Measurements from ENCODE around the gene HPSE2.
"Not testable (repeated sequence)": the region's sequence is repeated elsewhere in the genome, so short reads cannot be mapped to it uniquely, and the experiment has no call there.

HPSE2 gene

DNA sequence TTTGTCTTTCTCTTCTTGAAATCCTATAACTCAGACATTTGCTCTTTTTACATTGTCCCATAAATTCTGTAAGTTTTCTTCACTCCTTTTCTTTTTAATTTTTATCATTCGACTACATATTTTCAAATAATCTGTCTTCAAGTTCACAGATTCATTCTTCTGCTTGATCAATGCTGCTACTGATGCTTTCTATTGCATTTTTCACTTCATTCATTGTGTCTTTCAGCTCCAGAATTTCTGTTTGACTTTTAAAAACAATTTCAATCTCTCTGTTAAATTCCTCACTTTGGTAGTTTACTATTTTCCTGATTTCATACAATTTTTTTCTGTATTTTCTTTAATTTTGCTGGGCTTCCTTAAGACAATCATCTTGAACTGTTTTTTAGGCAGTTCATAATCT is 230.4 kb downstream of the HPSE2 start:
- no peak for DNase-seq (ENCODE audit: low spot score)

GRCh38 chr10:99004738-99005137 is 230.9 kb downstream of the HPSE2 start:
- DNase-seq (ENCODE audit: low spot score): no peak

- no peak for DNase-seq (ENCODE audit: low spot score)
These were observed 233.3 kb downstream of the HPSE2 start for GRCh38 chr10:99002392-99002791.

DNA sequence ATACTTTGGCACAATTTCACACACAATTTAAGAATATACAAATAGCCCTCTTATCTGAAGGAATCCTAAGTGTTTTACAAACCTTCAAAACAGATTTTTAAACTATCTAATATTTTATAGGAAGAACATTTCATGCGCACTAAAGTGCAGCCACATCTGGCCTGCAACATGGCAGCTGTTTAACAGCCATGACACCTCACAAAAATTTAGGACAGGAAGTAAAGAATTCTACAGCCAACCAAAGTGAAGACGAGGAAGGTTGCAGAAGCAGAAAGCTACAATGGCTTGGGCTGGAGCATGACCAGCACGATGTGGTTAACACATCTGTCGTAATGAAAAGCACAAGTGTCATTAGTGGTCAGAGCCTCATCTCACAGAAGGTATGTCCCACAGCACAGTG is 238.1 kb downstream of the HPSE2 start:
- no peak for DNase-seq (ENCODE audit: low spot score)

DNA sequence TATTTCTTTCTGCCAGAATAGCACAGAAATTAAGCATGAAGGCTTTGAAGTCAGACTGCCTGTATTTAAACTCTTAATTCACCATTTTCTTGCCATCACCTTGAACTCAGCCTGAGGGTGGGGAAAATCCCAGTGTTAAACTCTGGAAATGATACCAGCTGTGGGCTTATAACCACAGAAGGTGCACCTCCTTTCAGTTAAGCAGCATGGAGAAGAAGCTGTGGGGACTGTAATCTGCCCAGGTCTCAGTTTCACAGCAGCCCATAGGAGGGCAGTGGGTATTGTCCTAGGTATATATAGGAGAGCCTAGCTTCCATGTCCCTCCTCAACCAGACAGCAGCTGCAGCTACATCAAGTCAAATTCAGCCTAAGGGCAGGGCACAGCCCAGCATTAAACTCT is 241.6 kb downstream of the HPSE2 start:
- DNase-seq (ENCODE audit: low spot score): no peak

DNA sequence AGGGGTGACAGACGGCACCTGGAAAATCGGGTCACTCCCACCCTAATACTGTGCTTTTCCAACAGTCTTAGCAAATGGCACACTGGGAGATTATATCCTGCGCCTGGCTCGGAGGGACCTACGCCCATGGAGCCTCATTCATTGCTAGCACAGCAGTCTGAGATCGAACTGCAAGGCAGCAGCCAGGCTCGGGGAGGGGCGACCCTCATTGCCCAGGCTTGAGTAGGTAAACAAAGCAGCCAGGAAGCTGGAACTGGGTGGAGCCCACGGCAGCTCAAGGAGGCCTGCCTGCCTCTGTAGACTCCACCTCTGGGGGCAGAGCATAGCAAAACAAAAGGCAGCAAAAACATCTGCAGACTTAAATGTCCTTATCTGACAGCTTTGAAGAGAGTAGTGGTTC is 251.9 kb downstream of the HPSE2 start:
- not testable (repeated sequence) for DNase-seq (ENCODE audit: low spot score)

- no peak for DNase-seq (ENCODE audit: low spot score)
These were observed 255.3 kb downstream of the HPSE2 start for GRCh38 chr10:98980353-98980752.

DNA sequence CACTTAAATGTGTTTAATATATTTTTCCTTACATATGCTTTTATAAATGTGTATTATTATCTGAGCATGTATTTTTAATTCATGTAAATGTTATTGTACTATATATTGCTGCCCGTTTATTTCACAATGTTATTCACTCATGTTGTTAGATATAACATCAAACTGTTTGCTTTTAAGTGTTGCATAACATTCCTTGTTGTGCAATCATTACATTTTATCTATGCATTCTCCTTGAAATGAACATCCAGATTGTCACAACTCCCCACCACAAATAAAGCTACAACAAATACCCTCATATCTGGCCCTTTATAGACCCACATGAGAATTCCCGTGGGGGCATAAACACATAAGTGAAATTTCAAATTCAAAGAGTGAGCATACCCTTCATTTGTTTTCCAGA is 264.2 kb downstream of the HPSE2 start:
- DNase-seq (ENCODE audit: low spot score): no peak

GRCh38 chr10:98967601-98968000 is 268.1 kb downstream of the HPSE2 start:
- no peak for DNase-seq (ENCODE audit: low spot score)

DNA sequence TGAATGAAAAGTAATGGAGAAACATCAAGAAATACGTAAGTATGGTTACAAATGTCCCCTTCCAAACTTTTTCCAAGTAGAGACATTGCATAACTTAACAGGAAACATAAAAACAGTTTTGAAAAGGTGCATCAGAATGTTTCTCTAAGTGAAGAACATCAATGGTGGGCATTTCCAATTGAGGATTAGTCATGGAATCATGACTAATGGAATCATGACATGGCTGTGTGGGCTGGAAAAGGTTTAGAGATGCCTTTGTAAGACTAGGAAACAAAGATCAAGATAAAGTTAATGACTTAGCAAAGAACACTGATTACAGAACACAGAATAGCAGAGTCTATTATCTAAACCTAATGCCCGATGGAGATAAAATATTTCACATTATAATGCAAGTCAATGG is 272.0 kb downstream of the HPSE2 start:
- DNase-seq (ENCODE audit: low spot score): no peak

- DNase-seq (ENCODE audit: low spot score): no peak
These were observed 276.3 kb downstream of the HPSE2 start for GRCh38 chr10:98959379-98959778.

DNA sequence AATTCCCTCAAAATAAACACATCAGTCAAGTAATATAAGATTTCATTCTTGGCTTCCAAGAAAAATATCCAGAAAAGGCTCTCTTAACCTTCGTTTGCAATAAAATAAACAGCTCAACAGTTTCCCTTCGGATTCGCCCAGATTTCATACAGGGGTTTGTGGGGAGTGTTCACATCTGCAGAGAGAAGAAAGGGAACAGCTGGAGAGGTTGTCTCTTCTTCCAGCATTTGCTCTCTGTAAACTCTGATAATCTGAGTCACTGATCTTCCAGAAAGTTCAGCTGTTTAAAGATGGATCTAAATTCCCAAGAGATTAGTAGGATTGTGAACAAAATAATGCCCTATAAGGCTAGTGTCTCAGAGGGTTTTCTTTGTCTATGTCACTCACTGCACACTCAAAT is 277.9 kb downstream of the HPSE2 start:
- DNase-seq (ENCODE audit: low spot score): no peak

DNA sequence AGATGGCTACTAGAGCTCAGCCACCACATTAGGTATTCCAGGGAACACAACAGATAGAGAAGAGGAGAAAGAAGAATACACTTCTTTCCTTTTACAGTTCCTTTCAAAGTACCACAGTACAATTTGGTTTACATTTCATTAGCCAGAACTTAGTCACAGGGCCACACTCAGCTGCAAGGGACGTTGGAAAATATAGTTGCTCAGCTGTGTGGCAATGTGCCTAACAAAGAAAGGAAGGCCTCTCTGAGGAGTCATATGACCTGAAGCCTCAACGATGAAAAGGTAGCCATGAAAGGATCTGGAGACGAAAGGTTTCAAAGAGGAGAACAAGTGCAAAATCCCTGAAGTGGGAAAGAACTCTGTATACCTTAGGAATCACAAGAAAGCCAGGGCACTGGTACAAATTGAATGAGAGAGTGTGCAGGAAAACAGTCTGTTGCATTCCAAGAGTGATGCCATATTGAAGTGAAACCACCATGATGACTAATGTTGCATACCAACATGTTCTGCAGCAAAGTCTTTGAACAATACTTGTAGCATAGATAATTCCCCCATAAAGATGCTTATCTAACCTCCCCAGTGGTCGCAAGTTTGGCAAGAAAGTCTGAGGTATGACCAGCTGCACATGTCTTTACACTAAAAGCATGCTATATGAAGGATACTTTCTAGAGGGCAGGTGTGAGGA is 278.9 kb downstream of the HPSE2 start:
- DNase-seq (ENCODE audit: low spot score): no peak

GRCh38 chr10:98953251-98953650 is 282.4 kb downstream of the HPSE2 start:
- no peak for DNase-seq (ENCODE audit: low spot score)

- no peak for DNase-seq (ENCODE audit: low spot score)
These were observed 284.2 kb downstream of the HPSE2 start for GRCh38 chr10:98951269-98952000.

DNA sequence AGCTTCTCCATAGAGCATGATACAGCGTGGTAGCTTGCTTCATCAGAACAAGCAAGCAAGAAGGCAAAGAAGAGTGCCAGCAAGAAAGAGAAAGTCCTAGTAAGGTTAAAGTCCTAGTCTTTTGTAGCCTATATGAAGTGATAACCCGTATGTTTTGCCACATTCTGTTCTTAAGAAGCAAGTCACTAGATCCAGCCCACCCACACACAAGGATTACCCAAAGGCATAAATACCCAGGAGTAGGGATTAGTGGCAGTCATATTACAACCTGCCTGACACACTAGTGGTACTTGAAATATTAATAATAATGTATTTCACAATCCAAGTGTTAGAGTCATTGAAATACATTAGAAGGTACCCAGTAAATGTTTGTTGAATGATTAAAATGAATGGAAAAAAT is 285.5 kb downstream of the HPSE2 start:
- DNase-seq (ENCODE audit: low spot score): no peak

DNA sequence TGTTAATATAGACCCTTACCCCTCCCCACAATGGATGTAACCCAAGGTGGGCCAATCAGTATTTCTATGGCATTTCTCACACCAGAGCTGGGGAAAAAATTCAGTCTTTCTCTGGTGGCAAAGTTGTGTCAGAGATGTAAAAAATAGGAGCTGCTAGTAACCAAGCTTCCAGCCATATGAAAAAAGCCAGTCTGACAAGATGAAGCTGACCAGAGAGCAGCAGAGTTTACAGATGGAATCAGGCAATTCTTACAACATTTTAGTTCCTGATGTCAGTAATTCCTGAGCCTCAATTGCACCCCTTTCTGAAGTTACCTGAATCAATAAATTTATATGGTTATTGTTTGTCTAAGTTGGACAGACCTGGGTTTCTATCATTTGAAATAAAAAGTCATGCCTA is 286.3 kb downstream of the HPSE2 start:
- DNase-seq (ENCODE audit: low spot score): no peak

- DNase-seq (ENCODE audit: low spot score): no peak
These were observed 292.0 kb downstream of the HPSE2 start for GRCh38 chr10:98943681-98944080.

DNA sequence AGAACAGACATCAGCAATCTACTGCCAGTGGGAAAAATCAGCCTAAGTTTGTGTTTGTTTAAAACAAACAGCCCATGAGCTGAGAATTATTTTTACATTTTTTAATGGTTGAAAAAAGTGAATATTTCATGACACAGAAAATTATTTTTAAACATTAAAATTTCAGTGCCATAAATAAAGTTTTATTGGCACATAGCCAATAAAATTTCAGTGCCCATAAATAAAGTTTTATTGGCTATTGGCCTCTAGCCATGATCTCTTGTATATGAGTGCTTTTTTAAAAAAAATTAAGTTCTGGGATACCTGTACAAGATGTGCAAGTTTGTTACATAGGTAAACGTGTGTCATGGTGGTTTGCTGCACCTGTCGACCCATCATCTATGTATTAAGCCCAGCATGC is 305.9 kb downstream of the HPSE2 start:
- DNase-seq (ENCODE audit: low spot score): no peak

- no peak for DNase-seq (ENCODE audit: low spot score)
These were observed 310.0 kb downstream of the HPSE2 start for GRCh38 chr10:98925651-98926050.

GRCh38 chr10:98924526-98924925 is 311.1 kb downstream of the HPSE2 start:
- DNase-seq (ENCODE audit: low spot score): no peak

GRCh38 chr10:98921316-98921715 is 314.3 kb downstream of the HPSE2 start:
- no peak for DNase-seq (ENCODE audit: low spot score)

GRCh38 chr10:98920807-98921206 is 314.8 kb downstream of the HPSE2 start:
- no peak for DNase-seq (ENCODE audit: low spot score)

DNA sequence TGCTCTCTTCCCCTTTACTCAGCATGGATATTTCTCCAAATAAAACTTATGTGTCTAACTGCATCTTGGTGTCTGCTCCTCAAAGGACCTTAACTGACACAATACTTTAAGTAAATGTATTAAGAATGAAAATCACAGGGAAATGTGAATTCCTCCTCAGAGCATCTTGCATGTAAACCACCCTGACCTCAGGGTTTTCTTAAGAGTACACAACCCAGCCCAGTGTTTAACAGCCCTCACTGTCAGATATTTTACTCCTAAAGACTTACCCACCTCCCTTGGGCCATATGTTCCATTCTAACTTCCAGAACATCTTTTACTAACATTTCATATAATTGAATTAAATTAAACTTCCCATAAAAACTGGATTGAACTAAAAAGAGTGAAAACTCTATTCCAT is 315.3 kb downstream of the HPSE2 start:
- DNase-seq (ENCODE audit: low spot score): no peak
